ENCODE measurements around the gene CDT1.
A peak's percentile ranks its signal among the peaks of the same experiment; 100 is the strongest.

CDT1 gene

DNA sequence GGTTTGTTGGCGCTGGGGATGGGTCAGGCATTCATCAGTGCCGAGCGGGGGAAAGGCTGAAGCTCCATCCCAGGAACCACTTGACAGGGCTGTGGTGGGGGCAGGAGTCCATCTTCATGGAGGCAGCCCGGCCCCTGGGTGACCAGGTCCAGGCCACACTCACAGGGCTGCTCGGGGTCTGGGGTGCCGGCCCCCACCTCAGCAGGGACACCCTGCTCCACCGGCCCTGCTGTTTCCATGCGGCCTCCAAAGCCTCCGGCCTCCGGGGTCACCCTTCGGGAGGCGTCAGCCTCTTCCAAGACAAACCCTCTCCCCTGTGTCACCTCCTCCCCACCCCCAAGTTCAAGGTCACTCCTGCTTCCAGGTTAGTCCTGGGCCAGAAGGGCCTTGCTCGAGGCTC is 31.1 kb downstream of the CDT1 start:
- no CpG with 5 or more reads among the region's 13 CpGs for WGBS, 2 donors (ENCODE audit: extremely low coverage in 2 of 2, insufficient read length in 2 of 2, insufficient replicate concordance in 1 of 2)
- Histone ChIP-seq H3K27me3 (ENCODE audit: control insufficient read depth in 3 of 3, insufficient read depth in 3 of 3, low read depth in 1 of 3, low read length in 3 of 3) (no peaks in the 10 kb centered on the region), H2BK12ac (ENCODE audit: low read length) (no peak overlapping the region), H3K9ac (ENCODE audit: low read depth, low read length, poor library complexity) (no peak overlapping the region), H2AK5ac (ENCODE audit: low read depth, low read length) (no peak overlapping the region), H3K27ac (replicated peaks; ENCODE audit: low read length) (no peak overlapping the region), H3K18ac (ENCODE audit: low read length) (no peak overlapping the region), H2AFZ (ENCODE audit: low read length) (no peak overlapping the region), H2BK5ac (ENCODE audit: low read length) (no peak overlapping the region), H3K14ac (ENCODE audit: low read length) (no peak overlapping the region), H3K4me2 (ENCODE audit: insufficient read depth, low read length, poor library complexity, severe bottlenecking) (no peak overlapping the region), H3K9me3 (replicated peaks in 1 of 2; ENCODE audit: control insufficient read depth in 2 of 2, insufficient read depth in 1 of 2, low read depth in 1 of 2, low read length in 2 of 2) (no peaks in the 10 kb centered on the region), H3K36me3 (replicated peaks in 1 of 2; ENCODE audit: control insufficient read depth in 2 of 2, insufficient read depth in 2 of 2, low read length in 2 of 2) (peaks cover 0 to 9% of the 10 kb centered on the region in 2 donors), H4K91ac (ENCODE audit: low read depth, low read length, poor library complexity) (no peak overlapping the region), H2BK120ac (ENCODE audit: low read depth, low read length) (no peak overlapping the region), H3K4me1 (ENCODE audit: control insufficient read depth in 2 of 2, insufficient read depth in 1 of 2, low read depth in 1 of 2, low read length in 2 of 2) (no peaks in the 10 kb centered on the region), H4K8ac (ENCODE audit: low read depth, low read length) (no peak overlapping the region), H3K4ac (ENCODE audit: low read length) (no peak overlapping the region), H3K4me3 (ENCODE audit: low read length in 2 of 2) (no peak overlapping the region), H3K79me1 (ENCODE audit: low read depth, low read length) (peaks cover 9% of the 10 kb centered on the region), H3K23ac (ENCODE audit: low read depth, low read length, poor library complexity) (no peak overlapping the region), H2BK15ac (ENCODE audit: low read length) (no peak overlapping the region)
- no peak for DNase-seq (ENCODE audit: low spot score)

DNA sequence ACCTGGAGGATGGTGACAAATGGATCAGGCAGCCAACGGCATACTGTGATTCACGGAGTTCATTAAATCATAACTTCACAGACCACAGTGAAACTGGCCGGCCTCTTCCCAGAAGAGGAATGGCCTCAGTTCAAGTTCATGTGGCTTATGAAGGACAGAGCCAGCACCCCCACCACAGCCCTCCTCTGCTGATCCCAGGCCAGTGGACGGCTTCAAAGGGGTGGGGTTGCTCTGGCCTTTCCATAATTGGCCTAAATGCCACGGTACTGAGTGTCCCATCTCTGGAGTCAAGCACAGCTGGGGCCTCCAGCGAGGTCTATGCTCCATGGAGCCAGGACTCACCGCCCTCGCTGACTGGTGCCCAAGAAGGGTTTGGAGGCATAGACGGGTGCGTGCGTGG is 31.8 kb downstream of the CDT1 start:
- Histone ChIP-seq H3K4me2 (ENCODE audit: insufficient read depth, low read length, poor library complexity, severe bottlenecking) (no peak overlapping the region), H3K36me3 (replicated peaks in 1 of 2; ENCODE audit: control insufficient read depth in 2 of 2, insufficient read depth in 2 of 2, low read length in 2 of 2) (peaks cover 0 to 9% of the 10 kb centered on the region in 2 donors), H3K18ac (ENCODE audit: low read length) (no peak overlapping the region), H3K9ac (ENCODE audit: low read depth, low read length, poor library complexity) (peak overlapping the region; percentile 70), H2BK120ac (ENCODE audit: low read depth, low read length) (no peak overlapping the region), H4K91ac (ENCODE audit: low read depth, low read length, poor library complexity) (no peak overlapping the region), H3K79me1 (ENCODE audit: low read depth, low read length) (peaks cover 9% of the 10 kb centered on the region), H2BK15ac (ENCODE audit: low read length) (no peak overlapping the region), H3K27me3 (ENCODE audit: control insufficient read depth in 3 of 3, insufficient read depth in 3 of 3, low read depth in 1 of 3, low read length in 3 of 3) (no peaks in the 10 kb centered on the region), H2BK12ac (ENCODE audit: low read length) (no peak overlapping the region), H2BK5ac (ENCODE audit: low read length) (no peak overlapping the region), H3K27ac (replicated peaks; ENCODE audit: low read length) (no peak overlapping the region), H2AK5ac (ENCODE audit: low read depth, low read length) (no peak overlapping the region), H3K4ac (ENCODE audit: low read length) (no peak overlapping the region), H3K14ac (ENCODE audit: low read length) (no peak overlapping the region), H3K23ac (ENCODE audit: low read depth, low read length, poor library complexity) (no peak overlapping the region), H3K9me3 (replicated peaks in 1 of 2; ENCODE audit: control insufficient read depth in 2 of 2, insufficient read depth in 1 of 2, low read depth in 1 of 2, low read length in 2 of 2) (no peaks in the 10 kb centered on the region), H4K8ac (ENCODE audit: low read depth, low read length) (no peak overlapping the region), H3K4me1 (ENCODE audit: control insufficient read depth in 2 of 2, insufficient read depth in 1 of 2, low read depth in 1 of 2, low read length in 2 of 2) (no peaks in the 10 kb centered on the region), H2AFZ (ENCODE audit: low read length) (no peak overlapping the region), H3K4me3 (ENCODE audit: low read length in 2 of 2) (no peak overlapping the region)
- no CpG with 5 or more reads among the region's 11 CpGs for WGBS, 2 donors (ENCODE audit: extremely low coverage in 2 of 2, insufficient read length in 2 of 2, insufficient replicate concordance in 1 of 2)
- no peak for DNase-seq (ENCODE audit: low spot score)

DNA sequence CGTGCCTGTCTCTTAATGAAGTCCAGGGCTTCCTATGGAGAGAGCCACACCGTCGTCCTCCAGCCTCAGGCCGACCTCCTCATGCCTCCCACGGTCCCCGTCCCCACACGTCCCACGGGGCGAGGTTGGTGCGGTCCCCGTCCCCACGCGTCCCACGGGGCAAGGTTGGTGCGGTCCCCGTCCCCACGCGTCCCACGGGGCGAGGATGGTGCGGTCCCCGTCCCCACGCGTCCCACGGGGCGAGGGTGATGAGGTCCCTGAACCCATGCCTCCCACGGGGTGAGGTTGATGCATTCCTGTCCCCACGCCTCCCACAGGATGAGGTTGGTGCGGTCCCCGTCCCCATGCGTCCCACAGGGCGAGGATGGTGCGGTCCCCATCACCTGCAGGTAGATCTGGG is 32.2 kb downstream of the CDT1 start:
- Histone ChIP-seq H3K18ac (ENCODE audit: low read length) (peak overlapping the region; percentile 28), H3K27ac (replicated peaks; ENCODE audit: low read length) (no peak overlapping the region), H3K9me3 (replicated peaks in 1 of 2; ENCODE audit: control insufficient read depth in 2 of 2, insufficient read depth in 1 of 2, low read depth in 1 of 2, low read length in 2 of 2) (no peaks in the 10 kb centered on the region), H3K9ac (ENCODE audit: low read depth, low read length, poor library complexity) (peak overlapping the region; percentile 70), H3K4ac (ENCODE audit: low read length) (no peak overlapping the region), H2BK5ac (ENCODE audit: low read length) (no peak overlapping the region), H3K4me1 (ENCODE audit: control insufficient read depth in 2 of 2, insufficient read depth in 1 of 2, low read depth in 1 of 2, low read length in 2 of 2) (no peaks in the 10 kb centered on the region), H3K23ac (ENCODE audit: low read depth, low read length, poor library complexity) (peak overlapping the region; percentile 43), H3K4me2 (ENCODE audit: insufficient read depth, low read length, poor library complexity, severe bottlenecking) (no peak overlapping the region), H4K91ac (ENCODE audit: low read depth, low read length, poor library complexity) (peak overlapping the region; percentile 30), H3K4me3 (ENCODE audit: low read length in 2 of 2) (no peak overlapping the region), H3K14ac (ENCODE audit: low read length) (no peak overlapping the region), H3K36me3 (replicated peaks in 1 of 2; ENCODE audit: control insufficient read depth in 2 of 2, insufficient read depth in 2 of 2, low read length in 2 of 2) (peaks cover 0 to 9% of the 10 kb centered on the region in 2 donors), H2BK120ac (ENCODE audit: low read depth, low read length) (no peak overlapping the region), H2BK12ac (ENCODE audit: low read length) (no peak overlapping the region), H3K79me1 (ENCODE audit: low read depth, low read length) (peaks cover 8% of the 10 kb centered on the region), H2AK5ac (ENCODE audit: low read depth, low read length) (no peak overlapping the region), H3K27me3 (ENCODE audit: control insufficient read depth in 3 of 3, insufficient read depth in 3 of 3, low read depth in 1 of 3, low read length in 3 of 3) (no peaks in the 10 kb centered on the region), H2BK15ac (ENCODE audit: low read length) (no peak overlapping the region), H4K8ac (ENCODE audit: low read depth, low read length) (no peak overlapping the region), H2AFZ (ENCODE audit: low read length) (no peak overlapping the region)
- DNase-seq (ENCODE audit: low spot score), result no peak
- no CpG with 5 or more reads among the region's 33 CpGs for WGBS, 2 donors (ENCODE audit: extremely low coverage in 2 of 2, insufficient read length in 2 of 2, insufficient replicate concordance in 1 of 2)

DNA sequence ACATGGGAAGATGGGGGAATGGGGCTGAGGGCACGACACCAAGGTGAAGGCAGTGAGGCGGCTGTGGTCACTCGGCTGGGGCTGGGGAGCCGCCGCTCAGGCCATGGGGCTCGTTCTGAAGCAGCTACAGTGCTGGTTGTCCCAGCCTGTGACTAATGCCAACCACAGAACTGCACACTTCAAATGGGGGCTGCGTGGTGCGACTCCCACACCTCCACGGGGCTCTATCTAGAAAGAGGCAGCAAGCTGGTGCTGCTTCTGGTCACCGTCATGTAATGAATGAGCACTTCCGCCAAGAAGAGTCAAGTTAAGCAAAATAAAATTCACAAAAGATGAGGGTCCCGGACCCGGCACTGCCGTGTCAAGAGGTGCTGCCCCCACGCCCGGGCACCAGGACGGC is 33.2 kb downstream of the CDT1 start:
- Histone ChIP-seq H3K27me3 (ENCODE audit: control insufficient read depth in 3 of 3, insufficient read depth in 3 of 3, low read depth in 1 of 3, low read length in 3 of 3) (no peaks in the 10 kb centered on the region), H3K27ac (replicated peaks; ENCODE audit: low read length) (no peak overlapping the region), H4K91ac (ENCODE audit: low read depth, low read length, poor library complexity) (no peak overlapping the region), H2AFZ (ENCODE audit: low read length) (no peak overlapping the region), H3K4me3 (ENCODE audit: low read length in 2 of 2) (no peak overlapping the region), H2BK12ac (ENCODE audit: low read length) (no peak overlapping the region), H2BK120ac (ENCODE audit: low read depth, low read length) (no peak overlapping the region), H3K79me1 (ENCODE audit: low read depth, low read length) (peaks cover 8% of the 10 kb centered on the region), H3K9ac (ENCODE audit: low read depth, low read length, poor library complexity) (no peak overlapping the region), H3K4ac (ENCODE audit: low read length) (no peak overlapping the region), H3K4me1 (ENCODE audit: control insufficient read depth in 2 of 2, insufficient read depth in 1 of 2, low read depth in 1 of 2, low read length in 2 of 2) (no peaks in the 10 kb centered on the region), H2BK5ac (ENCODE audit: low read length) (peak overlapping the region; percentile 24), H3K14ac (ENCODE audit: low read length) (peak overlapping the region; percentile 71), H3K9me3 (replicated peaks in 1 of 2; ENCODE audit: control insufficient read depth in 2 of 2, insufficient read depth in 1 of 2, low read depth in 1 of 2, low read length in 2 of 2) (no peaks in the 10 kb centered on the region), H2AK5ac (ENCODE audit: low read depth, low read length) (no peak overlapping the region), H3K23ac (ENCODE audit: low read depth, low read length, poor library complexity) (no peak overlapping the region), H3K4me2 (ENCODE audit: insufficient read depth, low read length, poor library complexity, severe bottlenecking) (no peak overlapping the region), H3K36me3 (replicated peaks in 1 of 2; ENCODE audit: control insufficient read depth in 2 of 2, insufficient read depth in 2 of 2, low read length in 2 of 2) (peaks cover 0 to 9% of the 10 kb centered on the region in 2 donors), H3K18ac (ENCODE audit: low read length) (no peak overlapping the region), H2BK15ac (ENCODE audit: low read length) (no peak overlapping the region), H4K8ac (ENCODE audit: low read depth, low read length) (no peak overlapping the region)
- DNase-seq (ENCODE audit: low spot score), result no peak
- WGBS, 2 donors (ENCODE audit: extremely low coverage in 2 of 2, insufficient read length in 2 of 2, insufficient replicate concordance in 1 of 2), result no CpG with 5 or more reads among the region's 17 CpGs

All from neuronal stem cell (in vitro differentiated cells).